H54 (cell line): ENCODE data around the gene JOSD1.

Experiments
- DNase-seq: peaks from one replicate; pipeline ENCODE4 v3.0.0; 2011; ENCODE audit warnings: low spot score, mixed read lengths; ENCODE audit not compliant: insufficient read length
- FAIRE-seq: peaks from 3 replicates; lab custom pipeline; 2011; peaks lifted over from hg19 to GRCh38; lab: Jason Lieb, UNC
- POLR2A ChIP-seq: IDR thresholded peaks from 2 replicates; pipeline ENCODE4 v1.6.1; 2011; ENCODE audit warnings: low read depth, mild to moderate bottlenecking, low read length

JOSD1 gene

DNA sequence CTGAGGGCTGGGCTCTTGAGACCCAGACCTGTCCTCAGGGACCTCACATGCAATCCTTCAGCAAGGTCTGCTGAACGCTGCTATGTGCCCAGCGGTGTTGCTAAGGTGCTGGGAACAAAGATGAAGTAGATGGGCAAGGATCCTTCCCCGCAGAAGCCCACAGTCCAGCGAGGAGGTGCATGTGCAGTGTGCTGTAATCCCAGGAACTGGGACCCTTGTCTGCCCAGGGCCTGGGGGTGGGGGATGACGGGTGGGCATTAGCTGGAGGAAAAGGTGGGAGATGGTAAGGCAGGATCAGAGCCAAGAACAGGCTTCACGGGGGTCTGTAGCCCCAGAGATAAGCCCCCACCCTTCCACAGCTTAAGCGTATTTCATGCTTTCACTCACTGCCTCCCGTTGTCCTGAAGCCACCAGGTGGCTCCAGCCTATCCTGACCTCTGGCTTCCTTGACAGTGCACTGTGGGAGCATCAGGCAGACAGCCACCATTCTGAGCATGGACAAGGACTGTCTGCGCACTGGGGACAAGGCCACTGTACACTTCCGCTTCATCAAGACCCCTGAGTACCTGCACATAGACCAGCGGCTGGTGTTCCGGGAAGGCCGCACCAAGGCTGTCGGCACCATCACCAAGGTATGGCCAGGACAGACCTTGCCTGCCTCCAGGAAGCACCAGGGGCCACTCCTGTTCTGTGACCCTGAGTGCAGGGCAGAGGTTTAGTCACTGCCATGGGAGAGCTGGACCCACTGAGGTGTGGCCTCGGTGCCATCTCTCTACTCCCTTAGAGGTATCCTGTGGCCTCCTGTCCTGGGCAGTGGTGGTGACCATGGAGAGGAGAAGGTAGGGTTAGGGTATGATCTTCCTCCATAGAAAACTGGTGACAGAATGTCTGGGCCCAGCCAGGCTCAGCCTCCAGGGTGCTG, 27.0 kb upstream of the JOSD1 start:
- DNase-seq (no peak), FAIRE-seq (no peak)
- TF ChIP-seq POLR2A = no peak

DNA sequence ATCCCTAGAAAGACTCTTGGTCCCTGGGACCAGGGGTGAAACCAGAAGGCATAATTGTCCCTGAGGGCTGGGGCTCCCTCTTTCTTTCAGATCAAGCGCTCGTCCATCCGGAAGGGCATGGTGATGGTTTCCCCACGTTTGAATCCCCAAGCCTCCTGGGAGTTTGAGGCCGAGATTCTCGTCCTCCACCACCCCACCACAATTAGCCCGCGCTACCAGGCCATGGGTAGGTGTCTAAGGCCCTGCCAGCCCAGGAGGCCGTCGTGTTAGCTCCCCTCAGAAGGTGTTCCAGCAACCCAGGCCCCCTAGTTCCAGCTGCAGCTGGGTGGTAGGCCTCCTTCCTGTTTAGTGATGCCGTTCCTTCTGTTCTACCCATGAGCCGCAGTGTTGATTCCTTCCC, 26.4 kb upstream of the JOSD1 start:
- DNase-seq (no peak), FAIRE-seq (no peak)
- no peak for TF ChIP-seq POLR2A

DNA sequence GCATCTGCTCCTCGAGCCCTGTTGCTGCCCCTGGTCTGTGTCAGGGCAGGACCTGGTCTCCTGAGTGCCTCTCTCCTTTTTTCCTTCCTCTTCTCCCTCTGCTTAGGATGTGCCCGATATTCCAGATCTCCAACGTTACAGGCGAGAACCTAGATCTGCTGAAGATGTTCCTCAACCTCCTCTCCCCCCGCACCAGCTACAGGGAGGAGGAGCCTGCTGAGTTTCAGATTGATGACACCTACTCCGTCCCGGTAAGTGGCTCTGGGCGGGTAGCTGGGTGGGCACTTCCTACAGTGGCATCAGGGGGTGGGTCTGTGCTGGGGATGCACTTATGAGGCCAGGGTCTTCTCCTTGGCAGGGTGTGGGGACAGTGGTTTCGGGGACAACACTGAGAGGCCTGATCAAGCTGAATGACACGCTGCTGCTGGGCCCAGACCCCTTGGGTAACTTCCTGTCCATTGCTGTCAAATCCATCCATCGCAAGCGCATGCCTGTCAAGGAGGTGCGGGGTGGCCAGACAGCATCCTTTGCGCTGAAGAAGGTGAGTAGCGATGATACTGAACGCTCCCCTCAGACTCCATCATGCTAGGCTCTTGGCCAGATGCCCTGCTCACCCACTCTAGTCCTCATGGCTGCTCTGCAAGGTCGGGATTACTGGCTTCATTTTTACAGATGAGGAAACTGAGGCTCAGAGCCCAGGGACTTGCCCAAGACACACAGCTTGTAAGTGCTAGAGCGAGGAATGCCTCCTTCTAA, 25.3 kb upstream of the JOSD1 start:
- FAIRE-seq = no peak

DNA sequence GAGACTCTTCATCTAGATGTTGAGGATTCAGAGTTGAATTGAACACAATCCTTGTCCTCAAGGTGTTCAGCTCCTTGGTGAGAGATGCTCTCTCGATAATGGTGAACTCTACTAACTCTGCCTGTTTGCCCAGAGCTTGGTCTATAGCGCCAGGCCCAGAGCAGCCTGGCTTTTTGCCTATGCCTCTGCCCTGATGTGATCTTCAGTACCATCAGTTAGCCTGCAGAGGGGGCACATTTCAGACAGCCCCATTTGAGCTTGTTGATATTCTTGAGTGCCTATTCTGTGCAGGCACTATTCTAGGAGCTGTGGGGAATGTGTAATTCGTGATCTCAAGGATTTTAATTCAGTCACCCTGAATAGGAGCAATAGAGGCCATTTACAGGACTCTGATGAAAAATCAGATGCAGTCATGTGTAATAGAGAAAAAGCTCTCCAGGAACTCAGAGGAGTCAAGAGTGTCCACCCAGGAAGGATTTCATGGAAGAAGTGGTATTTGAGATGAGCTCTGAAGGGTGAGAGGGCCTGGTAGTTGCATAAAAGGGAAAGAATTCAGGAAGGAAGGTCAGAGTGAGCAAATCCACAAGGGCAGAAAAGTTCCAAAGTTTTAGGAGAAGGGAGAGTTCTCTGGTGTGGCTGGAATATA, 24.3 kb upstream of the JOSD1 start:
- FAIRE-seq (no peak), DNase-seq (no peak)
- TF ChIP-seq POLR2A = no peak

More for the DNA sequence above, 25.3 kb upstream of the JOSD1 start:
- no peak for TF ChIP-seq POLR2A
- no peak for DNase-seq

DNA sequence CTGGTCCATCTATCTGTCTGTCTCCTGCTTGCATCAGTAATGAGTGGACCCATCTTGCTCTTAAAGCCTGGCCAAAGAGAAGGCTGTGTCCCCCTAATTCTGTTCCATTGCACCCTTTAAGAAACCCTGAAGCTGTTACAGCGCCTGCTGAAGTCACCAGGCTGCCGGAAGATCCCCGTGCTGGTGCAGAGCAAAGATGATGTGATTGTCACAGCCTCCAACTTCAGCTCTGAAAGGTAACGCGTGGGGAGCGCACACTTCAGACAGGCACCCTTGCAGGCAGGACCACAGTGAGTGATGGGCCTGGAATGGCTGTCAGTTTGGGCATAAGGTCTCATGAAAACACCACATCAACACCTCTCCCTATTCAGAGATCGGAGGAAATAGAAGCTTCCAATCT, 23.4 kb upstream of the JOSD1 start:
- TF ChIP-seq POLR2A = no peak
- no peak for FAIRE-seq
- no peak for DNase-seq

DNA sequence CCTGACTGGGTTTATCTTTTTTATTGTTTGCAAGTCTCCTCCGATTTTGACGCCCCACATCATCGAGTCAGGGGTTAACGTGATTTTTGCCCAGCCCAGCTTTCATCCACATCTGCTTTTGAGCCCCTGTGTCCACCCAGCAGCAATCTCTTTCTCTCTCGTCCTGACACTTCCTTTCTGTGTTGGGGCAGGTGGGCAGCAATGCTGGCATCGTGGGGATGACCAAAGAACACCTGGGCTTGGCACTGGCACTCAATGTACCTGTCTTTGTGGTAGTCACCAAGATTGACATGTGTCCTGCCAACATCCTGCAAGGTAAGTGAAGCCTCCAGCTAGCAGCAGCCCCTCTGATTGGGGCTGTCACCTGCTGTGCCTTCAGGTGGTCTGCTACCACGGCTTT, 20.8 kb upstream of the JOSD1 start:
- TF ChIP-seq POLR2A = no peak
- FAIRE-seq (no peak), DNase-seq (no peak)

DNA sequence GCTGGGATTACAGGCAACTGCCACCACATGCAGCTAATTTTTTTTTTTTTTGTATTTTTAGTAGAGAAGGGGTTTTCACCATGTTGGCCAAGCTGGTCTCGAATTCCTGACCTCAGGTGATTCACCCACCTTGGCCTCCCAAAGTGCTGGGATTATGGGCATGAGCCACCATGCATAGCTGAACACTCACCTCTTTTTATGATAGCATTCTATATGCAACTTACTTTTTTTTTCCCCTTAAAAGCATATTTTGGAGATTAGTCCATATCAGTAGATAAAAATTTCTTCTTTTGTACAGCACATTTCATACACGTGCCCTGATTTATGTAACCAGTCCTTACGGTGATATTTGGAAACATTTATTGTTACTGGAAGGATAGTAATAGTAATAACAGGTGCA, 19.6 kb upstream of the JOSD1 start:
- FAIRE-seq (no peak), DNase-seq (no peak)
- no peak for TF ChIP-seq POLR2A

DNA sequence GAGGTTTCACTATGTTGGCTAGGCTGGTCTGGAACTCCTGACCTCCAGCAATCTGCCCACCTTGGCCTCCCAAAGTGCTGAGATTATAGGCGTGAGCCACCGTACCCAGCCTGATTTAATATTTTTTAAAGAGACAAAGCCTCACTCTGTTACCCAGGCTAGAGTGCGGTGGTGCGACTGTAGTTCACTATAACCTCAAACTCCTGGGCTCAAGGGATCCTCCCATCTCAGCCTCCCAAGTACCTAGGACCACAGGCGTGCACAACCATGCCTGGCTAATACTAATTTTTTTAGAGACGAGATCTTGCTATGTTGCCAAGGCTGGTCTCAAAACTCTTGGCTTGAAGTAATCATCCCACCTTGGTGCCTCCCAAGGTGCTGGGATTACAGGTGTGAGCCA, 18.5 kb upstream of the JOSD1 start:
- FAIRE-seq (no peak), DNase-seq (no peak)
- no peak for TF ChIP-seq POLR2A

DNA sequence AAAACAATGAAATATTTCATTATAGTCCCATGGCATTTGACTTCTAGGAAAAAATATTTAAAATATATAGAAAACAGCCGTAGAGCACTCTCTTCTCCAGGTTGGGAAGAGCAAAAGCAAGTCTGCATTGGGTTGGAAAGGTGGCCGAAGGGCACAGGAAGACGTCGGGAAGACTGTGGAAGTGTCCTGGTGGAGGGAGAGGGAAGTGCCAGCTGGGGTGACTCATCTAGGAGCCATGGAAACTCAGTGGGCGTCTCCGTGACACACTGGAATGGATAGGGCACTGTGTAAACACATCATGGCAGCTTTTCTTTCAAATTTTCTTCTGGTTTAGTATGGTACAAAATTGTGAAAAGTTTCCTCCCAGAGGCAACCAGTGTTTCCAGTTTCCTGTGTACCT, 17.7 kb upstream of the JOSD1 start:
- FAIRE-seq (peak; percentile 82), DNase-seq (peak; percentile 71)
- TF ChIP-seq POLR2A = no peak

DNA sequence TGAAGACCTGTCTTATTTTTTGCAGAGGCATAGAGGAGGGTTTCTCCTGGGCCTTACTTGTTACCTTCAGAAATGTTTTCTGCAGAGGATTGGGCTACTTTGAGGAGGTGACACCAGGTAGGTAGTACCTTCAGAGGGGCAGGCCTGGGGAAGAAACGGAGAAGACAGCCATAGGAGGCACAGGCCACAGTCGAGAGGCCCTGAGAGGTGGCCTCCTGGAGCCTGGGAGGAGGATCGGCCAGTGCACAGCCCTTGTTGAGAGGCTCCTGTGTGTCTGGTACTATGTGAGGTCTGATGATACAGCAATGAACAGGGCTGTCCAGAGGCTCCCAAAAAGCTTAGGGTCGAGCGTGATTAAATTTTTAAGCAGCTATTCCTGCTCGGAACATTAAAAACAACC, 16.5 kb upstream of the JOSD1 start:
- no peak for DNase-seq
- FAIRE-seq = no peak
- TF ChIP-seq POLR2A = no peak

DNA sequence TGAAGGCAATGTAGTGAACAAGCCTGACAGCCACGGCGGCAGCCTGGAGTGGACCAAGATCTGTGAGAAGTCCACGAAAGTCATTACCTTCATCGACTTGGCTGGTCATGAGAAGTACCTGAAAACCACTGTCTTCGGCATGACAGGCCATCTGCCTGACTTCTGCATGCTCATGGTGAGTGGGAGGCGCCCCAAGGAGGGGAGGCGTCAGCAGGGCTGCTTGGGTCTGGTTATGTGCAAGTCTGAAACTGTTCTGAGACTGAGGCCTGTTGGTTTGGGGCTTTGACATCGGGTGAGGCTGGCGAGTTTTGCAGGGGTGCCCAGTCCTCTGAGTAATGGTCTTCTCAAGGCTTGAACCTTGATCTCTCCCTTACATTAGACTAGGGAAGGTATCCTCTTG, 16.1 kb upstream of the JOSD1 start:
- FAIRE-seq (no peak), DNase-seq (no peak)
- no peak for TF ChIP-seq POLR2A

DNA sequence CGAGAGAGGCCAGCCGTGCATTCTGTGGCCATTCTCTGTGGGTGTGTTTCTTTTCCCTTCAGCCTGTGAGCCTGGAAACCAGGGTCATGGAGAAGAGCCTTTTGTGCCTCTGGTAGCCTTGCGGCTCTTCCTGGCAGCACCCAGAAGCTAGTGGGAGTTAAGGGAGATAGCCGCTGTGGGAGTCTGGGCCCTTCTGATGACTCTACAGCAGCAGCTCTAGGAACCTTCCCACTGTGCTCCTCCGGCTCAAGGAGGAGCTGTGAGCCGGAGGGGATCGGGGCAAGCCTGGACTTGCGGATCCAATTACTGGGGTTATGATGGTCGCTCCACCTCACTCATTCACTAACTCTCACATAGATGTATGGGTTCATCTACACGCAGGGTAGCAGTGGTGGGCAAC, 15.5 kb upstream of the JOSD1 start:
- no peak for TF ChIP-seq POLR2A
- FAIRE-seq = no peak
- no peak for DNase-seq

DNA sequence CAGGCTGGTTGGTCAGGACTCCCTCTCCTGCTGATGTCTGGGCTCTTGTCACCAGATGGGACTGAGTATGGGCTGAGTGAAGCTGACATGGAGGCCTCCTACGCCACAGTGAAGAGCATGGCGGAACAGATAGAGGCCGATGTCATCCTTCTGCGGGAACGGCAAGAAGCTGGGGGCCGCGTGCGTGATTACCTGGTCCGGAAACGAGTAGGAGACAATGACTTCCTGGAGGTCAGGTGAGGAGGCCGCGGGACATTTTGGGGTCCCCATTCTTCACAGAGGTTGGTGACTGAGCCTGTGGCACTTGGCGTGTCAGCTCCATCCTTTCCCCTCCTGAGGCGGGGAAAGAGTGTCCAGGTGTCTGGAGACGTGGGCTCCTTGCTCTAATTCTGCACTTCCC, 15.1 kb upstream of the JOSD1 start:
- FAIRE-seq = no peak
- TF ChIP-seq POLR2A = no peak
- no peak for DNase-seq

DNA sequence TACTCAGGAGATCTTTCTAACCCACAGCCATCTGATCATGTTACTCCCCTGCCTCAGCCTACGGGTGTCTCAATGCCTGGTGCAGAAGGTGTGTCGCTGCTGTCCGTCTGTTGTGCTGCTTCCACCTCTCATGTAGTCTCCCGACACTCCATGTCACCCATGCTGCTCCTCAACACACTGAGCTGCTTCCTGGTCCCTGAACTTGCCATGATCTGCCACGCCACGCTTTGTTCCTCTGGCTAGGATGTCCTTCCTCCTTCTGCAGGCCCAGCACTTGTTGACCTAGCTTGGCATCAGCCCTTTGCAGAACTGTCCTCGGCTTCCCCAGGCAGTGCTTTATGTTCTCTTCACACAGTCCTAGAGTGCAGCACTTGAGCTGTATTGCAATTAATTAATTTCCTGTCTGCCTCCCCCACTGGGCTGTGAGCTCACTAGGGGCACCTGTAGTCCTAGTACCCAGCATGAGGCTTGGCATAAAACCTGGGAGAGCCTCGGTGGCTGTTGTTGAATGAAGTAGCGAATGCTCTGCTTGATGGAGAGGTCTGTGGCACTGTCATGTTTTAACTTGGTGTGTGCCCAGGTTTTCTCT, 14.5 kb upstream of the JOSD1 start:
- no peak for TF ChIP-seq POLR2A
- DNase-seq = no peak
- FAIRE-seq = no peak
